Measurements from ENCODE around the gene MLF1.

GRCh38 chr3:158573714-158574113 lies 2.7 kb downstream of the MLF1 start:
- TF ChIP-seq CTCF (IDR thresholded peaks at IDR 0.05) (no peak), ZFX (IDR thresholded peaks at IDR 0.05; ENCODE audit: borderline replicate concordance) (no peak)

All from 22Rv1 (cell line).